KMS-11 (cell line): ENCODE data around the gene TENT5A.

ENCODE experiments used
- H2AFZ ChIP-seq: fragments of 200-600 bp; sonication (generic); 2 replicates; pipeline ENCODE4 v1.6.1; 2016; ENCODE audit warnings: antibody characterized with exemption, mixed run types, low read depth
- H3K27ac ChIP-seq: fragments of 200-600 bp; sonication (generic); 2 replicates; pipeline ENCODE4 v1.6.1; 2016; ENCODE audit warnings: mild to moderate bottlenecking, mixed run types
- H3K27me3 ChIP-seq: fragments of 200-600 bp; sonication (generic); 2 replicates; pipeline ENCODE4 v1.6.1; 2017; ENCODE audit warnings: mild to moderate bottlenecking, low read depth, mixed run types, moderate library complexity; ENCODE audit not compliant: insufficient read depth
- H3K36me3 ChIP-seq: fragments of 200-600 bp; sonication (generic); 2 replicates; pipeline ENCODE4 v1.6.1; 2017; ENCODE audit warnings: mild to moderate bottlenecking, mixed run types; ENCODE audit not compliant: insufficient read depth
- H3K4me1 ChIP-seq: fragments of 200-600 bp; sonication (generic); 2 replicates; pipeline ENCODE4 v1.6.1; 2016; ENCODE audit warnings: mild to moderate bottlenecking, low read depth, mixed run types; ENCODE audit not compliant: poor library complexity, severe bottlenecking
- H3K4me2 ChIP-seq: fragments of 200-600 bp; sonication (generic); 2 replicates; pipeline ENCODE4 v1.7.0; 2016; ENCODE audit warnings: mild to moderate bottlenecking, mixed run types
- H3K4me3 ChIP-seq: fragments of 200-600 bp; sonication (generic); IDR thresholded peaks from 2 replicates; pipeline ENCODE4 v1.6.1; 2017; ENCODE audit warnings: low read depth, low read length, mixed read lengths; ENCODE audit not compliant: insufficient read depth
- H3K79me2 ChIP-seq: fragments of 200-600 bp; sonication (generic); 2 replicates; pipeline ENCODE4 v1.6.1; 2016; ENCODE audit warnings: low read depth, mixed run types; ENCODE audit not compliant: insufficient read depth
- H3K9ac ChIP-seq: fragments of 200-600 bp; sonication (generic); 2 replicates; pipeline ENCODE4 v1.6.1; 2016; ENCODE audit warnings: mild to moderate bottlenecking, mixed run types
- H4K20me1 ChIP-seq: fragments of 200-600 bp; sonication (generic); 2 replicates; pipeline ENCODE4 v1.6.1; 2016; ENCODE audit warnings: mild to moderate bottlenecking, mixed run types; ENCODE audit not compliant: insufficient read depth
- CTCF ChIP-seq: fragments of 200-600 bp; sonication (generic); conservative IDR thresholded peaks from 2 replicates; pipeline ENCODE4 v1.6.1; 2017; ENCODE audit warnings: low read depth, mild to moderate bottlenecking, antibody characterized with exemption, low read length, moderate library complexity, mixed read lengths

TENT5A gene

GRCh38 chr6:81797591-81797990 is 45.1 kb upstream of the TENT5A start:
- Histone ChIP-seq H3K36me3 (no peaks in the 10 kb centered on the region), H3K79me2 (no peaks in the 10 kb centered on the region), H4K20me1 (no peaks in the 10 kb centered on the region), H3K27ac (no peak overlapping the region), H3K9ac (no peak overlapping the region), H2AFZ (no peak overlapping the region), H3K4me1 (no peaks in the 10 kb centered on the region), H3K27me3 (no peaks in the 10 kb centered on the region), H3K4me2 (no peak overlapping the region), H3K4me3 (no peak overlapping the region)
- no peak for TF ChIP-seq CTCF

- no peak overlapping the region for H3K9ac ChIP-seq
- TF ChIP-seq CTCF = no peak
- H3K79me2 ChIP-seq = no peaks in the 10 kb centered on the region
Observed at GRCh38 chr6:81795890-81796289, 43.4 kb upstream of the TENT5A start.

GRCh38 chr6:81793821-81794475 is 41.5 kb upstream of the TENT5A start:
- Histone ChIP-seq H4K20me1 (no peaks in the 10 kb centered on the region), H3K79me2 (no peaks in the 10 kb centered on the region), H2AFZ (no peak overlapping the region), H3K9ac (no peak overlapping the region), H3K27me3 (no peaks in the 10 kb centered on the region), H3K4me2 (no peak overlapping the region), H3K4me3 (no peak overlapping the region), H3K27ac (no peak overlapping the region), H3K4me1 (no peaks in the 10 kb centered on the region), H3K36me3 (no peaks in the 10 kb centered on the region)
- TF ChIP-seq CTCF = no peak

More at GRCh38 chr6:81795890-81796289, 43.4 kb upstream of the TENT5A start:
- H3K27ac ChIP-seq = no peak overlapping the region
- H2AFZ ChIP-seq = no peak overlapping the region
- H3K4me2 ChIP-seq = no peak overlapping the region
- H3K4me3 ChIP-seq = no peak overlapping the region
- no peaks in the 10 kb centered on the region for H4K20me1 ChIP-seq
- no peaks in the 10 kb centered on the region for H3K36me3 ChIP-seq
- H3K4me1 ChIP-seq = no peaks in the 10 kb centered on the region
- H3K27me3 ChIP-seq = no peaks in the 10 kb centered on the region

GRCh38 chr6:81792826-81793225 is 40.3 kb upstream of the TENT5A start:
- H2AFZ ChIP-seq = no peak overlapping the region
- H3K4me2 ChIP-seq = no peak overlapping the region
- no peaks in the 10 kb centered on the region for H4K20me1 ChIP-seq
- no peak overlapping the region for H3K9ac ChIP-seq
- no peak overlapping the region for H3K4me3 ChIP-seq
- TF ChIP-seq CTCF = no peak
- H3K27ac ChIP-seq = no peak overlapping the region
- no peaks in the 10 kb centered on the region for H3K36me3 ChIP-seq
- H3K27me3 ChIP-seq = no peaks in the 10 kb centered on the region
- no peaks in the 10 kb centered on the region for H3K4me1 ChIP-seq
- H3K79me2 ChIP-seq = no peaks in the 10 kb centered on the region
